ENCODE measurements around the gene TAP2.
"Not testable (repeated sequence)": the region's sequence is repeated elsewhere in the genome, so short reads cannot be mapped to it uniquely, and the experiment has no call there.

The TAP2 gene

DNA sequence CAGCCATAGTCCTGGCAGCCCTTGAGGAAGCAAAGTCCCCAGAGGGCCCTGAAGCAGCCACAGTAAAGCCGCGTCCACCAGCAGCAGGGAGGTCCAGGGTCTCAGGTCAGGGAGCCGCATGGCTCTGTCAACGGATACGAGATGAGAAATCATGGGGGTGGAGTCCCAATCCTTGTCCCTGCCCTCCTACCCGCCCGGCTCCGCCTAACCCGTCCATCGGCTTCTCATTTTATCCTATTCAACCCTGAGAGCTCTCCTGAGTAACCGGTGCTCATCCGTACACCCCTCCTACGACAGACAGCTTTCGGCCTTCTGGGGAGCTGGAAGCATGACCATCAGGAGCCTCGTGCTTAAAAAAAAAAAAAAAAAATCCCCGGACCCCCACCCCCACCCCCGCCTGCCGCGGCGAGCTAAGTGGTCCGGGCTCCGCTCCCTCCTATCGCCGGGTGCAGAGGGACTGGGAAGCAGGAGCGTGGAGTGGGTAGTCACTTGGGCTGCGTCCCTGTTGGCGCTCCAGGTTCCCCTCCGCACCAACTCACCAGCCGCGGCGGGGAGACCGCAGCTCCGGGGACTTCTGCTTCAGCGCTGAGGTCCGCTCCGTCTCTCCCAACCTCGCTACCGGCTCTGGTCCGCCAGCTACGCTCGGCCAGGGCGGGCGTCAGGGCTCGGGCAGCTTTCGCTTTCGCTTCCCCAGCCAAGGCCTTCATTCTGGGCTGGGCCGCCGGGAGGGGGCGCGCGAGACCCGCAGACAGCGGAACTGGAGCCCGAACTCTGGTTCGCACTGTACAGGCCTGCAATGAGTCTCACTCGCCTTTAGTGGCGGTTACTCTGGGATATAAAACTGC lies at the start of gene TAP2:
TAP2 (minus strand) TSS at position 626 of the 845 bp plus-strand sequence; CDS start at position 120, 506 bp downstream.
- peak; percentile 91 for DNase-seq (ENCODE audit: low spot score)

DNA sequence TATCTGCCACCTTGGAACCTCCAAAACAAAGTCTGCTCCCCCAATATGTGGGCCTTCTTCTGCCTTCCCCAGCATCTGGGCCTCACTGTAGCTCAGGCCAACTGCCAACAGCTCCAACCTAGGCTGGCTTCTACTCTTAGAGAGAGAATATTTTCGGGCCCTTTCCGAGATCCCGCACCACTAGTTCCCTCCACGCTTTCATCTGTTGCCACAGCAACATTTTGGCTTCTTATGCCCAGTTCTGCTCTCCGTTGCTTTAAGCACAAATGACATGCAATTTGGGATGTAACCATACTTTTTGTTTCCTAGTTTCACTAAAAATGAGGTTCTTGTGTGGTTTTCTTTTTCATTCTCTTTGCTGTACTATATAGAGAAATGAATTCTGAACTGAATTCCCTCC lies 49.1 kb upstream of the TAP2 start:
- no peak for DNase-seq (ENCODE audit: low spot score)

DNA sequence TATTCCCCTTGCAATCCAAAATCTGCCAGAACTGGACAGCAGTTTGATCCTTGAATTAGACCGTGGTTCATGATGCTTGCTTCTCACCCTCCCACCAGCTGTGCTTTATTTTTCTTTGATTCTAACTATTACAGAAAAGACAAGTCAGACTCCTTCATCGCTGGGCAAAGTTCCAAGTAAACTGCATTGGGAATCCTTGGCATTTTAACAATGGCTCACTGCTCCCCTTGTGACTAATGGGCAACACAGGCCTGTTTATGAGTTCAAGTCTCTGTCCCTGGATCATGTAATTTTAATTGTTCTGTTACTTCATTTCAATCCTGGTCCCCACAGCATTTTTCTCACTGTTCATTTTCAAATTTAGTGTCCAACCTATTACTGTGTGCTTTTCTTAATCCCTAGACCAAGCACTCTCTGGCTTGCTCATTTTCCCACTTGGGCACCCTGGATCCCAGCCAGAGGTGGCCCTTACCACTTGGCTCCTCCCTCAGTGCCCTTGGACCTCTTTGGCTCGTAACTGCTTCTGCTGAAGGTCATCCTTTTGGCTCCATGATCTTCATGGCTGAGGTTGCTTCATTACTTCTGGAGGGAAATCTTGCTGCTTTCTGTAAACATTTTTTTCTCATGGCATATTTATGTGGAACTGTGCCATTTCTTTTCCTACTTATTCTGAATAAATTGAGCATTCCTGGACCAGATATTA lies 48.3 kb upstream of the TAP2 start:
- DNase-seq (ENCODE audit: low spot score): no peak

DNA sequence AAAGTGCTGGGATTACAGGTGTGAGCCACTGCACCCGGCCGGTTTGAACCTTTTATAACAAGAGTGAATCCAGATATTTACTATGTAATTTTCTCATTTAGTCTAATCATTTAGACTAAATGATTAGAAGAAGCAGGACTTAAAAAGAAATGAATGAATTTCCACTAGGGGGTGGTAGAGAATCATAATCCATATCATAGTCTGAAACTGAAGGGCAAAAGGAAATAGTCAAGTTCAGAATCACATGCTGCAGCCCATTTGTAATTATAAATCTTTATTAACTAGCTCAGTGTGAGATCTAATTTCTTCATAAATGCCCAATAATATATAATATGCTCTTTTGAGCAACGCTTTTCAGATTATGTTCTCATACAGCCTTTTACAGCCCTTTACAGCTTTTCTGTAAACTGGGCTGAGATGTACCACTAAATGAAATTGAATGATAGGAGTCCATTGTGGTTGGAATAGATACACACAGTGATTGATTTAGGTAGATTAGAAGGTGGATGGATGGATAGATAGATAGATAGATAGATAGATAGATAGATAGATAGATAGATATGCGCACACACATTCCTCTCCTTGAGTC lies 47.3 kb upstream of the TAP2 start:
- DNase-seq (ENCODE audit: low spot score): peak; percentile 61

DNA sequence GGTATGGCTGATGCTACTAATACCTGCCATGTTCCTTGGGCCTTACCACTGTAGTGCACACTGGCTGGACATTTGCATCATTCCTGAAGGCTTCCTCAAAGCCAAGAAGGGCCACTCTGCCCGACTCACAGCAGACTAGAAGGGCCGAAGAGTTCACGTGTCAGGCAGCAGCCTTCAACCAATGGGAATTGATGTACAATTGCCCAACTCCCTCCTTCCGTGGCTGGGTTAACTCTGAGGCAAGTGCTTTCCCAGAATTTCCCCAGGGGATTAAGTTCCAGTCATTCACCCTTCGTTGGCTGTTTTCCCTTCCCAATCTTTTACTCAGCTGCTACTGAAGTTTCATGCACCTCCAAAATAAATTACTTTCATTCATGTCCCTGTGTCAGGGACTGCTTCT lies 45.2 kb upstream of the TAP2 start:
- no peak for DNase-seq (ENCODE audit: low spot score)

DNA sequence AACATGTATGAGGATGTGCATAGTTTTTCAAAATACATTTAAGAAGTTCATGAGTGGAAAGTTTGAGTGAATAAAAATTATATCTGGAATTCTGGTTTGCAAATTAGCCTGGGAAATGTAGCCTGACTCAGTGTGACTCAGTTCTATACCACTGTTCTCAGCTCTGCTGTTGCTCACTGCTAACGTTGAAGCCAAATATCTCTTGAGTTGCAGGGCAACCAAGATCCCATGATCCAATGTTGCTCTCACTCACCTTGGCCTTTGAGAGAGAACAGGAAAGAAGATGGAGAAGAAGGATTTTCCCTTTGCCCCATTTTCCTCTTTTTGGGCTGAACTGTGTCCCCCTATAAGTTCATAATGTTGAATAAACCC lies 44.3 kb upstream of the TAP2 start:
- DNase-seq (ENCODE audit: low spot score): no peak

DNA sequence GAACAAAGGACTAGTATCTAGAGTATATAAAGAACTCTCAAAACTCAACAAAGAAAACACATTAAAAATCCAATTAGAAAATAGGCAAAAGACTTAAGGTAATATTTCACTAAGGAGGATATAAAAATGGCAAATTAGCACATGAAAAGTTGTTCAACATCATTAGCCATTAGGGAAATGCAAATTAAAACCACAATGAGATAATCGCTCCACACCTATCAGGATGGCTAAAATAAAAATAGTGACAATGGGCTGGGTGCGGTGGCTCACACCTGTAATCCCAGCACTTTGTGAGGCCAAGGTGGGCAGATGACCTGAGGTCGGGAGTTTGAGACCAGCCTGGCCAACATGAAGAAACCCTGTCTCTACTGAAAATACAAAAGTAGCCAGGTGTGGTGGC lies 42.4 kb upstream of the TAP2 start:
- not testable (repeated sequence) for DNase-seq (ENCODE audit: low spot score)

DNA sequence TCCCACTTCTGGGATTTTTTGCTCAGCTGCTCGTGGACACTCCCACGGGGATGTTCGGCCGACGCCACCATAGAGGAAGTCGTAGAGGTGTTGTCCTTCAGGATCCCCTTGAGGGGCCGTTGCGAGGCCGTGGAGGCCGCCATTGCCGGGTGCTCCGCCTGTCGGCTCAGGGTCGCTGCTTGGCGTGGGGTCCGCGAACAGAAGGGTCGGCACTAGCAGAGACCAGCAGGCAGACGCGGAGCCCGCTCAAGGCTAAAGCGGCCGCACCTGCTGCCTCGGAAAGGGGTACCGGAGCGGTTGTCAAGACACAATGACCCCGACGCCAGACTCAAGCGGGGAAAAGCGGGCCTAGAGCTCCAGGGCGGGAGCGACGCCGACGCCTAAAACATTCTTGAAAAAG lies 41.2 kb upstream of the TAP2 start:
- no peak for DNase-seq (ENCODE audit: low spot score)

DNA sequence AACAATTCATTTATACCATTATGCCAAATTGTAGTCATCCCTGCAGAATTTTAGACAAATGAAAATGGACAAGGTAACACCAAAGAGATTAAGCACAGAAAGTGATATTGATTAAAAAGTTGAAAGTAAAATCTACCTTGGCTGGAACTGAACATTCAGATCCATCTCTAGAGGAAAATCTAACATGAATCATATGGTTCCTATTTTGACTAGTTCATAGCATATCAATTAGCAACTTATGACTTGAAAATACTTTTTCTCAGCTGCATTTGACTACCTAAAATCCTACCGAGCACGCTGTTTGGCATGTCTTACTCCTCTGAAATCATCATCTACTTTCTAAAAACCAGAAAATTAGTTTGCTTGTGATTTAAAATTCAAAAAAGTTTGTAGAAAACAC lies 38.1 kb upstream of the TAP2 start:
- DNase-seq (ENCODE audit: low spot score): no peak

DNA sequence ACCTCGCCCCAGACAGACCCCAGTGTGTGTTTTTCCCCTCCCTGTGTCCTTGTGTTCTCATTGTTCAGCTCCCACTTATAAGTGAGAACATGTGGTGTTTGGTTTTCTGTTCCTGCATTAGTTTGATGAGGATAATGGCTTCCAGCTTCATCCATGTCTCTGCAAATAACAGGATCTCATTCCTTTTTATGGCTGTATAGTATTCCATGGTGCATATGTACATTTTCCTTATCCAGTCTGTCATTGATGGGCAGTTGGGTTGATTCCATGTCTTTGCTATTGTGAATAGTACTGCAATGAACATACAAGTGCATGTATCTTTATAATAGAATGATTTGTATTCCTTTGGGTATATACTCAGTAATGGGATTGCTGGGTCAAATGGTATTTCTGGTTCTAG lies 35.4 kb upstream of the TAP2 start:
- DNase-seq (ENCODE audit: low spot score): not testable (repeated sequence)

DNA sequence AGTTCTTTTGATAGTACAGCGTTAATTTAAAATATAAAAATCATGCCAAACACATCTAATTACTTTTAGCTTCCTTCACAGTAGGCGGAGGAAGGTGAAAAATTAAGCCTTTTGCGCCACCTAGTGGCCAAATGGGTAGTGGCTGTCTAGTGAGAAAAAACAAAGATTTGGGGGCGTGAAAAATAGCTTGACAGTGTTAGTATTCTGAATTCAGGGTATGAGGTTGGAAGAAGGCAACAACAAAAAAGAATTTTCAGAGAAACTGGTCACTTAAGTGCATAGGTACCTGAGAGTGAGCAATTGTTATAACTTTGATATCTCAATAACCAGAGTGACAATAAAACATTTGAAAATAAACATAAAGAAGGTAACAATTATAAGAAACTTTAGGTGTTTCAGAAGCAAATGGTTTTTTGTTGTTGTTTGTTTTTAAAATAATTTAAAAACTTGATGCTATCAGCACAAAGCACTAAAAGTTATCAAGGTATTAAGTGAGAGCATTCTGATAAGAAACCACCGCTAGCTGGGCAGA lies 29.8 kb upstream of the TAP2 start:
- peak; percentile 78 for DNase-seq (ENCODE audit: low spot score)

DNA sequence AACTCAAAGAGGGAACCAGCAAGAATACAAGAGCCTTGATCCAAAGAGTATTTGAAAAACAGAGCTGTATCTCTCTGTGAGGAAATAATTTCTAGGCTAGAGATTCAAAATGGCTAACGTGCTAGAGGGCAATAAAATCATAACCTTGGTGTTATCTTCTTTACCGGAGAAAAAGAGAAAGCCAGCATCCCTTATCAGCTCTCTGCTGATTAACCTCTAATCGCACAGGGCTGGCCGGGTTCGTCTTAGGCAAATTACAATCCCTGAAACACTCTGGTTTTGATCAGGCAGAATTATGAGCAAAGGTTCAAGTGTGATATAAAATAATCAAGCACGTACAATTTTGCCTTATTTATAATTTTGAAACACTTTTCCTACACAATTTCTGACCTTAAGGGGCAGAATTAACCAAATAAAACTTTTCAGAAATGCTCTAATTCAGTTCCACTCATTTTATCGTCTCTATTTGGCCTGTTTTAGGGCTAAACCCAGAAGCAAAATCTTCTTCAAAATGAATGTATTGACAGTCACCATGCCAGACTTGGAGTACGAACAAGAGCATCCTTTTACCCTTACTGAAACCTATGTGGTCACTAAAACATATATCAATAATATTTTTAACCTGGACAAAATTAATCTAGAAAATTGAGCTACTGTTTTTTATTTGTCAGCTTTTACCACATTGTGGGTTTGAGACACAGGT lies 29.2 kb upstream of the TAP2 start:
- no peak for DNase-seq (ENCODE audit: low spot score)

DNA sequence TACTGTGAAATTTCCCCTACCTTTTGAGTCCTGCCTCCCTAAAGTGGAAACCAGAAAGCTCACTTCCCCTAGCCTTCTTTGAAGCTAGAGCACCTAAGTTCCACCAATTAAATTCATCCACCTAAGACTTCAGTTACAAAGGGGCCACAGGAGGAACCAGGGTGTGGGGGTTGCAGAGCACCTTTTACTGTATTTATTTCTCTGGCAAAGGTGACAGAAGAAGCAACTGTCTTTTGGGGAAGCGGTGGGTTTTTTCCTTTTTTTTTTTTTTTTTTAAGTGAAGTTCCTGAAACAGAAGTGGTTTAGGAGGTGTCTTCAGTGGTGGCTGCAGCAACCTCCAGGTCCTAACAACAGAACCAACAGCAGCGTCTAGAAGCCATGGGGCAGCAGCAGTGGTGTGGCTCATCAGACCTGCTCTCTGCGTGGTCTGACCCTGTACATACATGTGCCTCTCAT lies 28.5 kb upstream of the TAP2 start:
- DNase-seq (ENCODE audit: low spot score): no peak

DNA sequence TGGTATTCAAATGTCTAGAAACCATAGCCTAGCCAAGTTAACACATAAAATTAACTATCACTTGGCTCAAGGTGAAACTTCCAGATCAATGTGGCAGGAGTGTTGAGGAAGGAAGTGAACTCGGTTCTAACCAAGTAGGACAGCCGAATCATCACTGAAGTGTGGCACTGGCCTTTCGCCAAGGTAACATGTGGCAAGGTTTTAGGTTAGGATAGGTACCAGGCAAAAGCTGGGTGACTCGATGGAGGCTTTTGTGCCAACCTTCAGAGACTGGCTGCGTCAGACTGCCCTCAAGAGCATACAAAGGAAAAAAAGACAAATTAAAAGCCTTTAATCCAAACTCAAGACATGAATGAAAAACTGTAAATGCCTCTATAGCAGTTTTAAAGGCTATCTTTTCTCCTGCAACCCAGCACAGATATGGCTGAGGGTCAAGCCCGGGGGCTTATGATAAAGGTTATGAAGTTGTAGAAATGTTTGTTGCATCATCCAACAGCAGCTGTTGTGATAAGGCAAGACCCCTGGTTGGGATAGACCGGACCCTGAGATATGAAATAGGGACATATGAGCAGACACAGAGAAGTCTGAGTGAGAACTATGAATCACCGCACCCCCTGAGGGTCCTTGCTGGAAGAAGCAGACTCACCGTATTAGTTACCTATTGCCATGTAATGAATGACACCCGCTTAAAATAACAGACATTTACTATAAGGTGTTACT lies 27.3 kb upstream of the TAP2 start:
- no peak for DNase-seq (ENCODE audit: low spot score)

DNA sequence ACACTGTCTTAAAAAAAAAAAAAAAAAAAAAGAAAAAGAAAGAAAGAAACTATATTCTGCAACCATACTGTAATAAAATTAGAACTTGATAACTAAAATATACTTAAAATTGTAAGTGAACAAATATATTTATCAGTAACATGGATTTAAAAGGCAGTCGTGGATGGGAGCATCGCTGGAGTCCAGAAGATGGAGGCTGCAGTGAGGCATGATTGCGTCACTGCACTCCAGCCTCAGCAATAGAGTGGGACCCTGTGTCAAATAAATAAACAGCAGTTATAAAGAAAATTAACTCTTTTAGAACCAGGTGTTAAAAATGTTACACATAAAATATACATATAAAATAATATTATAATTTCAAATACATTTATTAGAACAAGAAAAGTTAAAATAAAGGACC lies 24.2 kb upstream of the TAP2 start:
- DNase-seq (ENCODE audit: low spot score): no peak

DNA sequence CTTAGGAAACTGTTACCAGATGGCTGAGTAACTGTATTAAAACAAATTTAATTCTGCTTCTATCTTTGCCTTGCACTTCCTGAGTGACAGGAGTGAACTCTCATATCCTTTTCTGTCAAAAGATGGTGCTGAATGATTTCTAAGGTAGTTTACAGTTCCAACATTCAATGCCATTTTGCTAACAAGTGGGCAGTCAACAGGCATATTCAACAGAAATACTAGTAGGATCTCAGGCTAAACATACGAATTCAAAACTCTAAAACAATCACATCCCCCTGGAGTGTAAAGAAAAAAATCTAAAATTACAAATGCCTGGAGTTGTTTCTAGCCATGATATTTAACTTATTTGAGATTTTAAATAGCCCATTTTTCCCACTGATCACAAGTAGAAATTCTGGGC lies 22.1 kb upstream of the TAP2 start:
- DNase-seq (ENCODE audit: low spot score): no peak

DNA sequence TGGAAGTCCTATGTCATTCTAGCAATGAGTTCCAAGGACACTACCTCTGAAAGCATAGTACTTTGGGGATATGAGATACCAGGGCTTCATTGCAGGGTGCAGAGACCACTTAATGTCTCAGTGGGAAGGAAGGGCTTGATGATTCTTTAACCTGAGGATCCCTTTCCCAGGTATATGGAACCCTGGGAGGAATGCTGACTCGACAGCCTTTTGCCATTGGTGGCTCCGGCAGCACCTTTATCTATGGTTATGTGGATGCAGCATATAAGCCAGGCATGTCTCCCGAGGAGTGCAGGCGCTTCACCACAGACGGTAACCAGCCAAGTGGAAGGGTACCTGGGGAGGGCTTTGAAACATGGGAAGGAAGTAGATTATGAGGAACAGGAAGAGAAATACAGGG lies 19.7 kb upstream of the TAP2 start:
- DNase-seq (ENCODE audit: low spot score): no peak

DNA sequence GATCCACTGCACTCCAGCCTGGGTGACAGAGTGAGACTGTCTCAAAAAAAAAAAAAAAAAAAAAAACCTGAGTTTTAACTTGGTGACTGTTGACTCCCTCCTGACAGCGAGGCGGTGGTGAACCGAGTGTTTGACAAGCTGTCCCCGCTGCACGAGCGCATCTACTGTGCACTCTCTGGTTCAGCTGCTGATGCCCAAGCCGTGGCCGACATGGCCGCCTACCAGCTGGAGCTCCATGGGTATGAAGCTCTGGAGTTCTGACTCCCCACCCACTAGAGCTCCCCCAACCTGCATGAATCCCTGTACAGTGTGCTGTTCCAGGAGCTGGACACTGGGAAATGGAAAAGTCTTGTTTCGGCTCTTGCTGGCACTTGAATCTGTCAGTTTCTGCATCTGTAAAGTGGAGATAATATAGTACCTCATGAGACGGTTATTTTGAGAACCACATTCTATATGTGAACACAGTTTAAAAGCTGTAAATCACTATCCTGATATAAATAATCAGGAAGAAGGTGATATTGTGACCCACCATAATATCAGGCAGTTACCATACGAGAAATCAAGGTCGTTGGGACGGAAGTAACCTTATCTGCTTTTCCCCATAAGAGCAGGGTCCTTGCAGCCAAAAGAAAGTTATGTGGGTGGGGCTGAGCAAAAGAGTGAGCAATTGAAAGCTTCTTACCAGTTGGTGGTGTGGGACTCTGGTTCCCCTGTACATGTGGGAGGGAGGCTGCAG lies 18.8 kb upstream of the TAP2 start:
- DNase-seq (ENCODE audit: low spot score): no peak

DNA sequence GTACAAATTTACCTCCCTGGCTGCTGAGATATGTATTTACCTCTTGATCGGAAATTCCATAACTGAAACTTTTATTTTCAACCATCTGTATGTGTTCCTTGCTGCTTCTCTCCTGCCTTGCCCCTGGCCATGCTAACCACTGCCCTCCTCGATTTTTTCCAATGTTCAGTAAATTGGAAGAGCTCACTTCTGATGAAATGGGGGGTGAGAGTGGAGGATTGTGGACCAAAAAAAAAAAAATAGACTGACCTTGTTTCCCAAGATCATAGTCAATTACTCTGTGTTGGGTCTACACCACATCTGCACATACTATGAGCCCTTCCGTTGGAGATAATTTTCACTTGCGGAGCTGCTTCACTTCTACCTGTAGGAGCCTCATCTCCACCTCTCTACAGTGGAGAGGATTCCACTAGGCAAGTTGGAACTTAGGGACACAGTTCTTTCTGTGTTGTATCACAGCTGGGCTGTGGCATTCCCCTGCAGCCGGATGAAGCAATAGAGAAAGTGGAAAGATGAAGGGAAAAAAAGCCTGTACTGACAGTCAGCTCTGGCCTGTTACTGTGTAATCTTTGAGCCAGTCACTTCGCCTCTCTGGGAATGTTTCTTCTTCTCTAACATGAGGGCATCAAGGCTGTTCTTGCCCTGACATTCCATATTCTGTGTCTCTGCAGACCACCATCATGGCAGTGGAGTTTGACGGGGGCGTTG lies 17.1 kb upstream of the TAP2 start:
- no peak for DNase-seq (ENCODE audit: low spot score)

Measured in putamen (tissue), 1 donor.